WI38 (cell line): ENCODE data around the gene ATP11A.

Source experiments
- H3K4me3 ChIP-seq: 2 replicates; pipeline ENCODE4 v1.5.1; 2011; ENCODE audit warnings: low read depth, mild to moderate bottlenecking, control low read depth, low read length
- TF ChIP-seq, protein P1 (sequence below): IDR thresholded peaks from 2 replicates; pipeline ENCODE4 v1.5.1; 2012; ENCODE audit warnings: low read depth, mild to moderate bottlenecking, control low read depth, low read length

ATP11A gene

DNA sequence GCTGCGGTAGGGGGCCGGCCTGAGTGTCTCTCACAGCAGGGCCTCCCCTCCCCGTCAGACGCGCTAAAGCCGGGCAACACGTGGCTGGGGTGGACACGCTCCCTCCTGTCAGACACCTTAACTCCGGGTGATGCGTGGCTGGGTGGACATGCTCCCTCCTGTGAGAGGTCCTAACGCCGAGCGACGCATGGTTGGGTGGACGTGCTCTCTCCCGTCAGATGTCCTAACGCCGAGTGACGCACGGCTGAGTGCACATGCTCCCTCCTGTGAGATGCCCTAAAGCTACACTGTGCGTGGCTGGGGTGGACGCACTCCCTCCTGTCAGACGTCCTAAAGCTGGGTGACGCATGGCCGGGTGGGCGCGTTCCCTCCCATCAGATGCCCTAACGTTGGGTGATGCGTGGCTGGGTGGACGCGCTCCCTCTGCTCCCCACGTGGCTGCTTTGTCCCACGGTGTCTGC is 153.1 kb downstream of the ATP11A start:
- no peak overlapping the region for H3K4me3 ChIP-seq
- TF ChIP-seq, protein P1, sequence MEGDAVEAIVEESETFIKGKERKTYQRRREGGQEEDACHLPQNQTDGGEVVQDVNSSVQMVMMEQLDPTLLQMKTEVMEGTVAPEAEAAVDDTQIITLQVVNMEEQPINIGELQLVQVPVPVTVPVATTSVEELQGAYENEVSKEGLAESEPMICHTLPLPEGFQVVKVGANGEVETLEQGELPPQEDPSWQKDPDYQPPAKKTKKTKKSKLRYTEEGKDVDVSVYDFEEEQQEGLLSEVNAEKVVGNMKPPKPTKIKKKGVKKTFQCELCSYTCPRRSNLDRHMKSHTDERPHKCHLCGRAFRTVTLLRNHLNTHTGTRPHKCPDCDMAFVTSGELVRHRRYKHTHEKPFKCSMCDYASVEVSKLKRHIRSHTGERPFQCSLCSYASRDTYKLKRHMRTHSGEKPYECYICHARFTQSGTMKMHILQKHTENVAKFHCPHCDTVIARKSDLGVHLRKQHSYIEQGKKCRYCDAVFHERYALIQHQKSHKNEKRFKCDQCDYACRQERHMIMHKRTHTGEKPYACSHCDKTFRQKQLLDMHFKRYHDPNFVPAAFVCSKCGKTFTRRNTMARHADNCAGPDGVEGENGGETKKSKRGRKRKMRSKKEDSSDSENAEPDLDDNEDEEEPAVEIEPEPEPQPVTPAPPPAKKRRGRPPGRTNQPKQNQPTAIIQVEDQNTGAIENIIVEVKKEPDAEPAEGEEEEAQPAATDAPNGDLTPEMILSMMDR = no peak

DNA sequence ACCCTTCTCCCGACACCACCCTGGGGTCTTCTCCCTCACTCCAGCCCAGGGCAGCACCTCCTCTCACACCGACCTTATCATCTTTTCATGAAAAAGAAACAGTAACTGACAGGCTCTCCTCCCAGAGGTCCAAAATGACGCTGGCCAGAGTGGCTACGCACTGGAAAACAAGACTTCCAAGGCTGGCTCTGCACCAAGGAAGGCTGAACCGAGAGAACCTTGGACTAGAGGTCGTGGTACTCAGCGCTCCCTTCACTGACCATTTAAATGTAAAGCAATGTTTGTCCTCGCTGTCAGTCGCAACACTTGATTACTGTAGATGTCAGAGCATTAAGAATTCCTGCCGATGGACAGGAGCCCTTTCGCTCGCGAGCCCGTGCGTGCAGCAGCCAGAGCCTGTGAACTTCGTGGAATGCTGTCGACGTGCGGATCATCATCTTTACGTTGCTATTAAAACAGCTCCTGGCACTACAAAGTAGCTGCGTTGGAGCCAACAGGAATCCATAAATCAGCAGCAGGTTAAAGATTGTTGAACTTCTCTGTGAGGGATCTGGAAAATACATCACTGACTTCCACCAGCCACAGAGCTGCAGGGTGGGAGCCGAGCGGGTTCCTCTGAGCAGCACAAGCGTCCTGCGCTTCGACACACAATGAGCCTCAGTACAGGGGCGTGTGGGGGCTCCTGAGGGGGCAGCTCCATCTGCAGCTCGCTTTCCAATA is 153.7 kb downstream of the ATP11A start:
- TF ChIP-seq, protein P1 = no peak
- no peak overlapping the region for H3K4me3 ChIP-seq

DNA sequence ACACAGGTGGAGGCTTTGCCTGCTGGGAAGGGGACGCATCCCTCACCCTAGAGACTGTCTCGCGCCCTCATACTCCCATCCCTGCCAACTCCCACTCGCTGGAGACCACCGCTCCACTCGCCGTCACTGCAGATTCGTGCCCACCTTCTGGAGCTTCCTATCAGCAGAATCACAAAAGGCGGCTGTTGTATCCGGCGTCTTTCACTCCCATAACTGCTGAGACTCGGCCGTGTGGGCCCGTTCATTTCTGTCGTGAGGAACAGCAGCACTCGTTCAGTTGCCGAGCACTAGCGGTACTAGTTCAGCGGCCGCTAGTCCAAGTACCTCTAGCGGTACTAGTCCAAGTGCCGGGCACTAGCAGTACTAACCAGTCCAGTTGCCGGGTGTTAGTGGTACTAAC is 154.6 kb downstream of the ATP11A start:
- TF ChIP-seq, protein P1 = no peak
- no peak overlapping the region for H3K4me3 ChIP-seq

DNA sequence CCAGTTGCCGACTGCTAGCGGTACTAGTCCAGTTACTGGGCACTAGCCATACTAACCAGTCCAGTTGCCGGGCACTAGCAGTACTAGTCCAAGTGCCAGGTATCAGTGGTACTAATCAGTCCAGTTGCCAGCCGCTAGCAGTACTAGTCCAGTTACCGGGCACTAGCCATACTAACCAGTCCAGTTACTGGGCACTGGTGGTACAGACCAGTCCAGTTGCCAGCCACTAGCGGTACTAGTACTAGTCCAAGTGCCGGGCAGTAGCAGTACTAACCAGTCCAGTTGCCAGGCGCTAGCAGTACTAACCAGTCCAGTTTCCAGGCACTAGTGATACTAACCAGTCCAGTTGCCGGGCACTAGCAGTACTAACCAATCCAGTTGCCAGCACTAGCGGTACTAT is 155.0 kb downstream of the ATP11A start:
- TF ChIP-seq, protein P1 = no peak

DNA sequence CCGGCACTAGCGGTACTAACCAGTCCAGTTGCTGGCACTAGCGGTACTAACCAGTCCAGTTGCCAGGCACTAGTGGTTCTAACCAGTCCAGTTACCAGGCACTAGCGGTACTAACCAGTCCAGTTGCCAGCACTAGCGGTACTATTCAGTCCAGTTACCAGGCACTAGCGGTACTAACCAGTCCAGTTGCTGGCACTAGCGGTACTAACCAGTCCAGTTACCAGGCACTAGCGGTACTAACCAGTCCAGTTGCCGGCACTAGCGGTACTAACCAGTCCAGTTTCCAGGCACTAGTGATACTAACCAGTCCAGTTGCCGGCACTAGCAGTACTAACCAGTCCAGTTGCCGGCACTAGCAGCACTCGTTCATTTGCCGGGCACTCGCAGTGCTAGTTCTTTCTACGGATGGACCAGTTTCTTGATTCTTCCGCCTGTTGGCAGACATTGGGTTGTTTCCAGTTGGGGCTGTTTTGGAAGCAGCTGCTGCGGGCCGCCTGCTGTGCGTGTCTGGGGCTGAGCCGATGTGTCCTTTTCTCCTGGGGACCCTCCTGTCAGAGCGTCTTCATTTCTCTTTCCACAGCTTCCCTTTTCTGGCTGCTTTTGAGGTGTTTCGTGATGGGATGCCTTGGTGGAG is 155.8 kb downstream of the ATP11A start:
- no peak overlapping the region for H3K4me3 ChIP-seq
- TF ChIP-seq, protein P1 = no peak

More for the DNA sequence above, 155.0 kb downstream of the ATP11A start:
- no peak overlapping the region for H3K4me3 ChIP-seq

DNA sequence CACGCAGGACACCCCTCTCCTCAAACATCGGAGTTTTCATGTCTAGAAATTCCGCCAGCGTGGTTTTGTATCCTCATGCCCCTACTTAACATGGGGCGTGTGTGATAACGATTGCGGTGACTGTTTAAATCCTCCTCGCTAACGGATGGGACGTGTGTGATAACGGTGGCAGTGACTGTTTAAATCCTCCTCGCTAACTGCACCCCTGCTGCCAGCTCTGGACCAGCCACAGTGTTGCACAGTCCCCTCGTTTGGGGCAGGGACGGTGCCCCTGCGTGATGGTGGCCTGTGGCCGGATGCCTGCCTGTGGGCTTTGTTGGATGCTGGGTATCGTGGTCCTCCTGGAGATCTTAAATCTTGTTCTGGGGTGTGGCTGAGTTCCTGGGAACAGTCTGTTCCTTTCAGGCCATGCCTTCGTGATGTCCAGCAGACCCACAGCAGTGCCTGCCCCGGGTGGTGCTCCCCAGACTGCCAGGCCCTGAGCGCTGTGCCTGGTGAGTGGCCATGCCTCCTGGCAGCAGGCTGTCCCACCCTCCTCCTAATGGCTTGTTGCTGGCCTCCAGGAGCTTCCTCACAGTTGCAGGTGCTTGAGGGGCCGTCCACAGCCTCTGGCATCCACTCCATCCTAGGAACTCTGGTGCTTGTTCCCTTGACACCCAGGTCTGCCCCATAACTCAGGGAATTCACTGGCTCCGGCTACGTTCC is 156.7 kb downstream of the ATP11A start:
- H3K4me3 ChIP-seq = no peak overlapping the region
- TF ChIP-seq, protein P1 = no peak

DNA sequence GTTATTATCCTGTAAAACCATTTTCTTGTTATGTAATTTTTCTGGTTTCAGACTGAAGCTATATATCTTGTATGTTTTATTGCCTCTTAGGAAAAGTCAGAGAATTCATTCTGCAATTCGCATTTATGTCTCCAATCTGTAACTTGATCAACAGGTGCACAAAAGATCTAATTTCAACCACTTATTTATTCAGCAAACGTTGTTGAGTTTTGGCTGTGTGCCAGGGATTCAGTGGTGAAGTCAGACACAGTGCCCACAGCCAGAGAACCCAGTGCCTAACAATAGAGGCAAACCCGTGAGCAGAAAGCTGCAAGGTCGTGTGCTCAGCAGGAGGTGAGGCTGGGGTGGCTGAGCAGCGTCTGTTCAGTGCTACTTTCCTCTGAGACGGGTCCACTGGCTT is 159.7 kb downstream of the ATP11A start:
- no peak overlapping the region for H3K4me3 ChIP-seq
- TF ChIP-seq, protein P1 = no peak
